ENCODE results near the gene ZNF582.

DNA sequence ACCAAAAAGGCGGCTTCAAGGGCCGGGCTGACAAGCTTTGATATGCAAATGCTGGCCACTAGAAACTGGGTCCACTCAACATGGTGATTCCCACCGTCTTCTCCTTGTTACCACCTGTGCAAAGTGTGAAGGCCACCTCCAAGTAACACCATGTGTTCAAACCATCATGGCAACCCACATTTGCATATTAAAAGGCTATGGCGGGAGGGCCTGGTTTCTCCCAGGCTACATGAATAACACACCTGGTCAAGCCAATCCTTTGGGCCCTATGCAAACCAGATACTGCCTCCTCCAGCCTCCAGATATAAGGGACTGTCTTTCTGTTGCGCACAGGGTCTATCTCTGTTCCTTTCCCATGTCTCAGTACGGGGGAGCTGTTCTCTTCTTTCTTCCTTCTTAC is 42.1 kb downstream of the ZNF582 start:
- TF ChIP-seq, protein P1, sequence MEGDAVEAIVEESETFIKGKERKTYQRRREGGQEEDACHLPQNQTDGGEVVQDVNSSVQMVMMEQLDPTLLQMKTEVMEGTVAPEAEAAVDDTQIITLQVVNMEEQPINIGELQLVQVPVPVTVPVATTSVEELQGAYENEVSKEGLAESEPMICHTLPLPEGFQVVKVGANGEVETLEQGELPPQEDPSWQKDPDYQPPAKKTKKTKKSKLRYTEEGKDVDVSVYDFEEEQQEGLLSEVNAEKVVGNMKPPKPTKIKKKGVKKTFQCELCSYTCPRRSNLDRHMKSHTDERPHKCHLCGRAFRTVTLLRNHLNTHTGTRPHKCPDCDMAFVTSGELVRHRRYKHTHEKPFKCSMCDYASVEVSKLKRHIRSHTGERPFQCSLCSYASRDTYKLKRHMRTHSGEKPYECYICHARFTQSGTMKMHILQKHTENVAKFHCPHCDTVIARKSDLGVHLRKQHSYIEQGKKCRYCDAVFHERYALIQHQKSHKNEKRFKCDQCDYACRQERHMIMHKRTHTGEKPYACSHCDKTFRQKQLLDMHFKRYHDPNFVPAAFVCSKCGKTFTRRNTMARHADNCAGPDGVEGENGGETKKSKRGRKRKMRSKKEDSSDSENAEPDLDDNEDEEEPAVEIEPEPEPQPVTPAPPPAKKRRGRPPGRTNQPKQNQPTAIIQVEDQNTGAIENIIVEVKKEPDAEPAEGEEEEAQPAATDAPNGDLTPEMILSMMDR (IDR thresholded peaks at IDR 0.05), result no peak
- TF ChIP-seq EZH2 (IDR thresholded peaks at IDR 0.05) (no peak), EZH2phosphoT487 (IDR thresholded peaks at IDR 0.05) (no peak)
